B cell (primary cell): ENCODE results near the gene ANKMY2.

Experiments
- EZH2 ChIP-seq: IDR thresholded peaks from 2 replicates; pipeline ENCODE4 v1.6.1; 2012; ENCODE audit warnings: borderline replicate concordance, low read depth, mild to moderate bottlenecking, moderate library complexity, low read length; ENCODE audit not compliant: insufficient read depth, poor library complexity, severe bottlenecking
- TF ChIP-seq, protein P1 (sequence below): fragments of 200-600 bp; IDR thresholded peaks from one replicate; pipeline ENCODE4 v1.8.0; 2022; ENCODE audit warnings: antibody characterized with exemption, mild to moderate bottlenecking

DNA sequence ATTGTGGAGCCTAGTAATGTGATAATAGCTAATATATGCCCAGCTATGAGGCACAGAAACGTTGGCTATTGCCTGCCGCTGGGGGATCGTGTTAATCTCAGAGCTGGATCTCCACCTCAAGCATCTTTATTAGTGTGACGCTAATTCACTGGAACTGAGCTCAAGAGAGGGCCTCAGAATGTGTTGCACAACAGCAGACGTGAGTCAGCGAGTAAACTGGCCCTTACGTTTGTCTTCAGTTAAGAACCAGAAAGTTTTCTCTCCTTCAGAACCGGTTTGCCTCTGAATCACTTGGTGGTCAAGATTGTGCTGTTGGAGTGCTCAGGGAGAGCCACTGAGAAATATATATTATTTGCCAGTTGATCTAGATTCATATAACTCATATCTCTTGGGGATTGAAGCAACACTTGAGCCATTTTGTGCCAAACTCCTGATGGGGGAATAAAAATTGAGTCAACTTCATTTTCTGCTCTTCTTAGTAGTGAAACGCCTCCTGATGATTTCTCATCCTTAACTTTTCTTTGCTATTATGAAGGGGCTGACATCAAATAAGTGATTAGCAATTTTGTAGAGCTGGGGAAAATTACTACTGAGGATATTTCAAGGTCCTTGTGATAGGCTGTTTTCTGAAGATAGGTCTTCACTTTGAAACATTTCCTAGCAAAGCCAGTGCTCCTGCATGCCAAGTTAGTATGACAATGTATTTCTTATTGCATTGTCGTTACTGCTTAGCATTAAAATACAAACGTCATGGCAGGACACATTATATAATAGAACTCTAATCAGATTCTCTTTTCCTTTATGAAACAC lies 22.7 kb upstream of the ANKMY2 start:
- TF ChIP-seq EZH2 = no peak
- TF ChIP-seq, protein P1, sequence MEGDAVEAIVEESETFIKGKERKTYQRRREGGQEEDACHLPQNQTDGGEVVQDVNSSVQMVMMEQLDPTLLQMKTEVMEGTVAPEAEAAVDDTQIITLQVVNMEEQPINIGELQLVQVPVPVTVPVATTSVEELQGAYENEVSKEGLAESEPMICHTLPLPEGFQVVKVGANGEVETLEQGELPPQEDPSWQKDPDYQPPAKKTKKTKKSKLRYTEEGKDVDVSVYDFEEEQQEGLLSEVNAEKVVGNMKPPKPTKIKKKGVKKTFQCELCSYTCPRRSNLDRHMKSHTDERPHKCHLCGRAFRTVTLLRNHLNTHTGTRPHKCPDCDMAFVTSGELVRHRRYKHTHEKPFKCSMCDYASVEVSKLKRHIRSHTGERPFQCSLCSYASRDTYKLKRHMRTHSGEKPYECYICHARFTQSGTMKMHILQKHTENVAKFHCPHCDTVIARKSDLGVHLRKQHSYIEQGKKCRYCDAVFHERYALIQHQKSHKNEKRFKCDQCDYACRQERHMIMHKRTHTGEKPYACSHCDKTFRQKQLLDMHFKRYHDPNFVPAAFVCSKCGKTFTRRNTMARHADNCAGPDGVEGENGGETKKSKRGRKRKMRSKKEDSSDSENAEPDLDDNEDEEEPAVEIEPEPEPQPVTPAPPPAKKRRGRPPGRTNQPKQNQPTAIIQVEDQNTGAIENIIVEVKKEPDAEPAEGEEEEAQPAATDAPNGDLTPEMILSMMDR = no peak
